ENCODE data around the gene SHF.
A peak's percentile ranks its signal among the peaks of the same experiment; 100 is the strongest.

Gene SHF

GRCh38 chr15:45171912-45172311 lies 15.9 kb downstream of the SHF start:
- Mint-ChIP-seq H3K27ac (no peak overlapping the region), H3K36me3 (ENCODE audit: insufficient read depth) (no peaks in the 10 kb centered on the region), H3K9me3 (no peaks in the 10 kb centered on the region), H3K27me3 (no peaks in the 10 kb centered on the region), H3K4me1 (ENCODE audit: low read depth in 2 of 2) (no peaks in the 10 kb centered on the region), H3K4me3 (no peak overlapping the region)
- ATAC-seq (replicated peaks), result no peak
- DNase-seq, result no peak

GRCh38 chr15:45169608-45170480 lies 17.9 kb downstream of the SHF start:
- ATAC-seq (replicated peaks) (no peak), DNase-seq (no peak)
- Mint-ChIP-seq H3K27ac (no peak overlapping the region), H3K4me1 (ENCODE audit: low read depth in 2 of 2) (peaks cover 4 to 14% of the 10 kb centered on the region in 2 donors), H3K9me3 (no peaks in the 10 kb centered on the region), H3K27me3 (no peaks in the 10 kb centered on the region), H3K36me3 (ENCODE audit: insufficient read depth) (no peaks in the 10 kb centered on the region), H3K4me3 (no peak overlapping the region)

- no peaks in the 10 kb centered on the region for H3K9me3 Mint-ChIP-seq
- no peak overlapping the region for H3K4me3 Mint-ChIP-seq
- peaks cover 4 to 14% of the 10 kb centered on the region in 2 donors for H3K4me1 Mint-ChIP-seq (ENCODE audit: low read depth in 2 of 2)
- no peaks in the 10 kb centered on the region for H3K36me3 Mint-ChIP-seq (ENCODE audit: insufficient read depth)
- H3K27ac Mint-ChIP-seq, result peak overlapping the region; percentile 86 to 88
- DNase-seq (no peak), ATAC-seq (replicated peaks) (no peak)
- no peaks in the 10 kb centered on the region for H3K27me3 Mint-ChIP-seq
These were observed 18.8 kb downstream of the SHF start for GRCh38 chr15:45168751-45169551.

GRCh38 chr15:45168286-45168685 lies 19.5 kb downstream of the SHF start:
- no peaks in the 10 kb centered on the region for H3K27me3 Mint-ChIP-seq
- H3K4me3 Mint-ChIP-seq, result no peak overlapping the region
- peak overlapping the region; percentile 86 to 88 for H3K27ac Mint-ChIP-seq

GRCh38 chr15:45167631-45168205 lies 20.0 kb downstream of the SHF start:
- no peaks in the 10 kb centered on the region for H3K9me3 Mint-ChIP-seq
- DNase-seq, result no peak
- H3K4me3 Mint-ChIP-seq, result peak overlapping the region; percentile 73 to 77
- peaks cover 8 to 19% of the 10 kb centered on the region in 2 donors for H3K4me1 Mint-ChIP-seq (ENCODE audit: low read depth in 2 of 2)
- no peaks in the 10 kb centered on the region for H3K36me3 Mint-ChIP-seq (ENCODE audit: insufficient read depth)
- no peaks in the 10 kb centered on the region for H3K27me3 Mint-ChIP-seq
- no peak for ATAC-seq (replicated peaks)
- peak overlapping the region; percentile 86 to 88 for H3K27ac Mint-ChIP-seq

More at GRCh38 chr15:45168286-45168685, 19.5 kb downstream of the SHF start:
- no peak for ATAC-seq (replicated peaks)
- Mint-ChIP-seq H3K9me3 (no peaks in the 10 kb centered on the region), H3K4me1 (ENCODE audit: low read depth in 2 of 2) (peaks cover 5 to 15% of the 10 kb centered on the region in 2 donors), H3K36me3 (ENCODE audit: insufficient read depth) (no peaks in the 10 kb centered on the region)
- DNase-seq, result no peak

- peak overlapping the region; percentile 86 to 88 for H3K27ac Mint-ChIP-seq
- no peaks in the 10 kb centered on the region for H3K9me3 Mint-ChIP-seq
- no peaks in the 10 kb centered on the region for H3K27me3 Mint-ChIP-seq
- H3K36me3 Mint-ChIP-seq (ENCODE audit: insufficient read depth), result no peaks in the 10 kb centered on the region
- ATAC-seq (replicated peaks) (peak; percentile 94), DNase-seq (peak; percentile 73 to 79 (median 75))
- H3K4me1 Mint-ChIP-seq (ENCODE audit: low read depth in 2 of 2), result peaks cover 8 to 19% of the 10 kb centered on the region in 2 donors
- peak overlapping the region; percentile 73 to 77 for H3K4me3 Mint-ChIP-seq
These were observed 20.7 kb downstream of the SHF start for GRCh38 chr15:45166834-45167630.

GRCh38 chr15:45165536-45165935 lies 22.2 kb downstream of the SHF start:
- no peaks in the 10 kb centered on the region for H3K9me3 Mint-ChIP-seq
- DNase-seq, result no peak
- H3K36me3 Mint-ChIP-seq (ENCODE audit: insufficient read depth), result no peaks in the 10 kb centered on the region
- H3K4me1 Mint-ChIP-seq (ENCODE audit: low read depth in 2 of 2), result peaks cover 12 to 23% of the 10 kb centered on the region in 2 donors
- H3K27me3 Mint-ChIP-seq, result no peaks in the 10 kb centered on the region
- peak overlapping the region; percentile 49 to 75 for H3K27ac Mint-ChIP-seq
- ATAC-seq (replicated peaks), result no peak
- peak overlapping the region; percentile 57 to 73 for H3K4me3 Mint-ChIP-seq

- Mint-ChIP-seq H3K27me3 (no peaks in the 10 kb centered on the region), H3K9me3 (no peaks in the 10 kb centered on the region), H3K36me3 (ENCODE audit: insufficient read depth) (peaks cover 3% of the 10 kb centered on the region), H3K4me3 (peak overlapping the region; percentile 57 to 73), H3K27ac (peak overlapping the region; percentile 17 to 44), H3K4me1 (ENCODE audit: low read depth in 2 of 2) (peaks cover 12 to 25% of the 10 kb centered on the region in 2 donors)
- ATAC-seq (replicated peaks) (no peak), DNase-seq (no peak)
These were observed 22.9 kb downstream of the SHF start for GRCh38 chr15:45164914-45165313.

- H3K9me3 Mint-ChIP-seq, result no peaks in the 10 kb centered on the region
- H3K27ac Mint-ChIP-seq, result peak overlapping the region in 1 of 2 donors; percentile 33
- no peak for DNase-seq
- peaks cover 3% of the 10 kb centered on the region for H3K36me3 Mint-ChIP-seq (ENCODE audit: insufficient read depth)
- no peak overlapping the region for H3K4me3 Mint-ChIP-seq
- ATAC-seq (replicated peaks), result no peak
- peaks cover 12 to 32% of the 10 kb centered on the region in 2 donors for H3K4me1 Mint-ChIP-seq (ENCODE audit: low read depth in 2 of 2)
- no peaks in the 10 kb centered on the region for H3K27me3 Mint-ChIP-seq
These were observed 24.3 kb downstream of the SHF start for GRCh38 chr15:45163508-45163856.

GRCh38 chr15:45162771-45163507 lies 24.8 kb downstream of the SHF start:
- Mint-ChIP-seq H3K27me3 (no peaks in the 10 kb centered on the region), H3K4me1 (ENCODE audit: low read depth in 2 of 2) (peaks cover 12 to 32% of the 10 kb centered on the region in 2 donors), H3K9me3 (no peaks in the 10 kb centered on the region), H3K27ac (peak overlapping the region in 1 of 2 donors; percentile 53), H3K36me3 (ENCODE audit: insufficient read depth) (peaks cover 3% of the 10 kb centered on the region), H3K4me3 (no peak overlapping the region)
- peak; percentile 18 for ATAC-seq (replicated peaks)
- peak; percentile 45 to 58 (median 52) for DNase-seq

- DNase-seq, result no peak
- H3K27me3 Mint-ChIP-seq, result no peaks in the 10 kb centered on the region
- no peak overlapping the region for H3K4me3 Mint-ChIP-seq
- peak overlapping the region in 1 of 2 donors; percentile 35 for H3K27ac Mint-ChIP-seq
- ATAC-seq (replicated peaks), result no peak
- H3K9me3 Mint-ChIP-seq, result no peaks in the 10 kb centered on the region
- H3K4me1 Mint-ChIP-seq (ENCODE audit: low read depth in 2 of 2), result peaks cover 12 to 34% of the 10 kb centered on the region in 2 donors
- H3K36me3 Mint-ChIP-seq (ENCODE audit: insufficient read depth), result peaks cover 3% of the 10 kb centered on the region
These were observed 26.1 kb downstream of the SHF start for GRCh38 chr15:45161666-45162065.

GRCh38 chr15:45157974-45158373 lies 29.8 kb downstream of the SHF start:
- Mint-ChIP-seq H3K4me3 (no peak overlapping the region), H3K36me3 (ENCODE audit: insufficient read depth) (peaks cover 3% of the 10 kb centered on the region), H3K27ac (peak overlapping the region in 1 of 2 donors; percentile 69), H3K9me3 (no peaks in the 10 kb centered on the region), H3K27me3 (no peaks in the 10 kb centered on the region), H3K4me1 (ENCODE audit: low read depth in 2 of 2) (peaks cover 5 to 17% of the 10 kb centered on the region in 2 donors)
- no peak for DNase-seq
- ATAC-seq (replicated peaks), result no peak
